KMS-11 (cell line): ENCODE data around the gene THOC2.
"Not testable (repeated sequence)": the region's sequence is repeated elsewhere in the genome, so short reads cannot be mapped to it uniquely, and the experiment has no call there.

Experiments used
- H2AFZ ChIP-seq: fragments of 200-600 bp; sonication (generic); 2 replicates; pipeline ENCODE4 v1.6.1; 2016; ENCODE audit warnings: antibody characterized with exemption, mixed run types, low read depth
- H3K27ac ChIP-seq: fragments of 200-600 bp; sonication (generic); 2 replicates; pipeline ENCODE4 v1.6.1; 2016; ENCODE audit warnings: mild to moderate bottlenecking, mixed run types
- H3K27me3 ChIP-seq: fragments of 200-600 bp; sonication (generic); 2 replicates; pipeline ENCODE4 v1.6.1; 2017; ENCODE audit warnings: mild to moderate bottlenecking, low read depth, mixed run types, moderate library complexity; ENCODE audit not compliant: insufficient read depth
- H3K36me3 ChIP-seq: fragments of 200-600 bp; sonication (generic); 2 replicates; pipeline ENCODE4 v1.6.1; 2017; ENCODE audit warnings: mild to moderate bottlenecking, mixed run types; ENCODE audit not compliant: insufficient read depth
- H3K4me1 ChIP-seq: fragments of 200-600 bp; sonication (generic); 2 replicates; pipeline ENCODE4 v1.6.1; 2016; ENCODE audit warnings: mild to moderate bottlenecking, low read depth, mixed run types; ENCODE audit not compliant: poor library complexity, severe bottlenecking
- H3K4me2 ChIP-seq: fragments of 200-600 bp; sonication (generic); 2 replicates; pipeline ENCODE4 v1.7.0; 2016; ENCODE audit warnings: mild to moderate bottlenecking, mixed run types
- H3K4me3 ChIP-seq: fragments of 200-600 bp; sonication (generic); IDR thresholded peaks from 2 replicates; pipeline ENCODE4 v1.6.1; 2017; ENCODE audit warnings: low read depth, low read length, mixed read lengths; ENCODE audit not compliant: insufficient read depth
- H3K79me2 ChIP-seq: fragments of 200-600 bp; sonication (generic); 2 replicates; pipeline ENCODE4 v1.6.1; 2016; ENCODE audit warnings: low read depth, mixed run types; ENCODE audit not compliant: insufficient read depth
- H3K9ac ChIP-seq: fragments of 200-600 bp; sonication (generic); 2 replicates; pipeline ENCODE4 v1.6.1; 2016; ENCODE audit warnings: mild to moderate bottlenecking, mixed run types
- H4K20me1 ChIP-seq: fragments of 200-600 bp; sonication (generic); 2 replicates; pipeline ENCODE4 v1.6.1; 2016; ENCODE audit warnings: mild to moderate bottlenecking, mixed run types; ENCODE audit not compliant: insufficient read depth
- TF ChIP-seq, protein P1 (sequence below): fragments of 200-600 bp; sonication (generic); conservative IDR thresholded peaks from 2 replicates; pipeline ENCODE4 v1.6.1; 2017; ENCODE audit warnings: low read depth, mild to moderate bottlenecking, antibody characterized with exemption, low read length, moderate library complexity, mixed read lengths

THOC2 gene

GRCh38 chrX:123731987-123732669 lies 724 bp downstream of the THOC2 start:
- no peaks in the 10 kb centered on the region for H3K36me3 ChIP-seq
- H4K20me1 ChIP-seq = peaks cover 4% of the 10 kb centered on the region; the same call in 1 of the 2 replicates
- TF ChIP-seq, protein P1, sequence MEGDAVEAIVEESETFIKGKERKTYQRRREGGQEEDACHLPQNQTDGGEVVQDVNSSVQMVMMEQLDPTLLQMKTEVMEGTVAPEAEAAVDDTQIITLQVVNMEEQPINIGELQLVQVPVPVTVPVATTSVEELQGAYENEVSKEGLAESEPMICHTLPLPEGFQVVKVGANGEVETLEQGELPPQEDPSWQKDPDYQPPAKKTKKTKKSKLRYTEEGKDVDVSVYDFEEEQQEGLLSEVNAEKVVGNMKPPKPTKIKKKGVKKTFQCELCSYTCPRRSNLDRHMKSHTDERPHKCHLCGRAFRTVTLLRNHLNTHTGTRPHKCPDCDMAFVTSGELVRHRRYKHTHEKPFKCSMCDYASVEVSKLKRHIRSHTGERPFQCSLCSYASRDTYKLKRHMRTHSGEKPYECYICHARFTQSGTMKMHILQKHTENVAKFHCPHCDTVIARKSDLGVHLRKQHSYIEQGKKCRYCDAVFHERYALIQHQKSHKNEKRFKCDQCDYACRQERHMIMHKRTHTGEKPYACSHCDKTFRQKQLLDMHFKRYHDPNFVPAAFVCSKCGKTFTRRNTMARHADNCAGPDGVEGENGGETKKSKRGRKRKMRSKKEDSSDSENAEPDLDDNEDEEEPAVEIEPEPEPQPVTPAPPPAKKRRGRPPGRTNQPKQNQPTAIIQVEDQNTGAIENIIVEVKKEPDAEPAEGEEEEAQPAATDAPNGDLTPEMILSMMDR = no peak
- H3K4me2 ChIP-seq = peak overlapping the region; percentile 79
- H3K4me1 ChIP-seq = peaks cover 17% of the 10 kb centered on the region
- peak overlapping the region; percentile 59; the same call in 1 of the 2 replicates for H3K27ac ChIP-seq
- peak overlapping the region; percentile 76; the same call in 1 of the 2 replicates for H3K9ac ChIP-seq
- H3K79me2 ChIP-seq = peaks cover 56% of the 10 kb centered on the region
- H3K4me3 ChIP-seq = no peak overlapping the region
- peak overlapping the region; percentile 61 for H2AFZ ChIP-seq
- no peaks in the 10 kb centered on the region for H3K27me3 ChIP-seq

DNA sequence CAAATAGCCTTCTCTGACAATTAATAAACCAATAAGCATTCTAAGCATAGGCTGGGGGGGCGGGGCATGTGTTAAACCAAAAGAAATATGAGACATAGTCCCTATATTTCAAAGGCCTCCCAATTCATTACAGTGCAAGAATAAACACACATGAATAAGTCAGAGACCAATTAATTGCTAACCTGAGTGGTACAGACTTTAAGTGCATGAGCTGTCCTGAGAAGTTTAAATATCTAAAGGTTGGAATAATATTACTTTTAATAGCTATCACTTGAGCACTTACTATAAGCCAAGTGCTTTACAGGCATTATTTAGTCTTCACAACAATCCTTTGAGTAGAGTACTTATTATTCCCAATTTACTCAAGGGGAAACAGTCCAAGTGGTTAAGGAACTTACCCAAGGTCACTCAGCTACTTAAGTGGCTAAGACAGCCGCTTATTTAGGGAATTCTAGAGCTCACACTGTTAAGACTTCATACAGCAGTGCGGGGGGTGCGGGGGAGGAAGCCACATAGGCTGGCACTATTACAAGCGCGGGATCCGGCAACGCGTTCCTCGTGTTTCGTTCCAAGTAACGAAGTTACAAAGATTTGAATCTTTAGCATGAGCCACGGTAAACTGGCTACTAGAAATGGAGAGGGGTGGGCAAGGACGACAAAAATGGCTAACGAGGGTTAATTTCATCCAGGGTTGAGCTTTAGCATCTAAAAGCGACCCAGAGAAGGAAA lies 1.4 kb downstream of the THOC2 start:
- H3K79me2 ChIP-seq = peaks cover 63% of the 10 kb centered on the region
- no peaks in the 10 kb centered on the region for H3K36me3 ChIP-seq
- peaks cover 4% of the 10 kb centered on the region; the same call in 1 of the 2 replicates for H4K20me1 ChIP-seq
- H3K27ac ChIP-seq = no peak overlapping the region
- H2AFZ ChIP-seq = no peak overlapping the region
- TF ChIP-seq, protein P1 = no peak
- H3K4me2 ChIP-seq = peak overlapping the region; percentile 79
- no peaks in the 10 kb centered on the region for H3K27me3 ChIP-seq
- no peak overlapping the region for H3K4me3 ChIP-seq
- H3K9ac ChIP-seq = peak overlapping the region; percentile 76; the same call in 1 of the 2 replicates
- H3K4me1 ChIP-seq = peaks cover 17% of the 10 kb centered on the region

DNA sequence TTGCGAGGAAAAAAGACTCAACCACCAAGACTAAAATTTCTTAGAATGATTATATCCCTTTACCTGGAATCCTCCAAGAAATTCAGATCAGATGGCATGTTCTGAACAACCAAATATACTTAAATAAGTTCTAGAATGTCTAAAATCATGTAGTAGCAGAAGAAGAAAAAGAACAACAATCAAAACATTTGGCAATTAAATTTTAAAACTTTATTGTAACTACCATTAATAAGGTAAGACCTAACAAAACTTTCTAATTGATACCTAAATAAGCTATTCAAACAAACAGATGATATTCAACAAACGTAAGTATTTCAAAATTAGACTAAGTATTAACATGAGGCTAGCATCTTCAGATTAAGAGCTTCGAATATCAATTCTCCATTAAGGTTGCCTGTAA lies 4.3 kb downstream of the THOC2 start:
- no peaks in the 10 kb centered on the region for H3K36me3 ChIP-seq
- TF ChIP-seq, protein P1 = no peak
- H4K20me1 ChIP-seq = peaks cover 4% of the 10 kb centered on the region; the same call in 1 of the 2 replicates
- no peak overlapping the region for H3K4me3 ChIP-seq
- H3K4me2 ChIP-seq = no peak overlapping the region
- H3K79me2 ChIP-seq = peaks cover 92% of the 10 kb centered on the region
- H3K4me1 ChIP-seq = peaks cover 17% of the 10 kb centered on the region
- no peak overlapping the region for H3K27ac ChIP-seq
- no peak overlapping the region for H2AFZ ChIP-seq
- H3K27me3 ChIP-seq = no peaks in the 10 kb centered on the region
- no peak overlapping the region for H3K9ac ChIP-seq

DNA sequence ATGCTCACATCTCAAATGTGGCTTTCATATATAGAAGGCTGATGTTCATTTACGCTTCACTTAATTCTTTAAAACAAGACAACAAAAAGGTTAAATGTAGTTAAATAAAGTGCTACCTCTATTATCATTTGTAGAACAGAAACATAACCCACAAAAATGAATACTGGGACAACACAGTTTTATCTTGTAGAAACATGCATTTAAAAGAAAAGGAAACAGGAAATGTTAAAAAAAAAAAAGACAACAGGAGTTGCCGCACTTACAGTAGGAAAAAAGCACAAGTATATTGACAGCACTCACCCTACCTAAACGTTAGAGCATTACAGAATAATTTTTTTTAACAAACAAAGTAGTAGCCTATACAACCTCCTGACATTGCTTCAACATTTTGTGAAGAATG lies 4.8 kb downstream of the THOC2 start:
- Histone ChIP-seq H3K9ac (no peak overlapping the region), H3K79me2 (peaks cover 97% of the 10 kb centered on the region), H3K27ac (no peak overlapping the region), H3K27me3 (no peaks in the 10 kb centered on the region), H3K36me3 (no peaks in the 10 kb centered on the region), H3K4me1 (peaks cover 17% of the 10 kb centered on the region), H2AFZ (no peak overlapping the region), H3K4me2 (no peak overlapping the region), H3K4me3 (no peak overlapping the region), H4K20me1 (peaks cover 4% of the 10 kb centered on the region; the same call in 1 of the 2 replicates)
- TF ChIP-seq, protein P1 = no peak

DNA sequence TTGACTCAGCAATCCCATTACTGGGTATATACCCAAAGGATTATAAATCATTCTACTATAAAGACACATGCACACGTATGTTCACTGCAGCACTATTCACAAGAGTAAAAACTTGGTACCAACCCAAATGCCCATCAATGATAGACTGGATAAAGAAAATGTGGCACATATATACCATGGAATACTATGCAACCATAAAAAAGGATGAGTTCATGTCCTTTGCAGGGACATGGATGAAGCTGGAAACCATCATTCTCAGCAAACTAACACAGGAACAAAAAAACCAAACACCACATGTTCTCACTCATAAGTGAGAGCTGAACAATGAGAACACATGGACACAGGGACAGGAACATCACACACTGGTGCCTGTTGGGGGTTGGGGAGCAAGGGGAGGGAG lies 10.7 kb downstream of the THOC2 start:
- not testable (repeated sequence) for H3K9ac ChIP-seq, H4K20me1 ChIP-seq, H3K4me2 ChIP-seq, H3K4me3 ChIP-seq, H3K36me3 ChIP-seq, H2AFZ ChIP-seq, H3K27ac ChIP-seq, H3K4me1 ChIP-seq, H3K27me3 ChIP-seq
- peaks cover 99% of the 10 kb centered on the region for H3K79me2 ChIP-seq
